DMS153 treated with DMSO at 0.1 percent for 48 hours (cell line): ENCODE data around the gene GLOD5.

Experiments
- DNase-seq: peaks from one replicate; lab custom pipeline; 2025; ENCODE audit not compliant: unreplicated experiment; lab: John Stamatoyannopoulos, UW

Gene GLOD5

GRCh38 chrX:48753708-48754228, 7.8 kb upstream of the GLOD5 start:
- no peak for DNase-seq

- DNase-seq = no peak
Measured at GRCh38 chrX:48754238-48754637, 7.3 kb upstream of the GLOD5 start.

- DNase-seq = no peak
Measured at GRCh38 chrX:48769230-48769629, 7.7 kb downstream of the GLOD5 start.

- no peak for DNase-seq
Measured at GRCh38 chrX:48770296-48770695, 8.7 kb downstream of the GLOD5 start.

GRCh38 chrX:48772602-48773001, 11.1 kb downstream of the GLOD5 start:
- no peak for DNase-seq

- no peak for DNase-seq
Measured at GRCh38 chrX:48776818-48777439, 15.4 kb downstream of the GLOD5 start.

- DNase-seq = no peak
Measured at GRCh38 chrX:48779399-48779798, 17.9 kb downstream of the GLOD5 start.

- DNase-seq = no peak
Measured at GRCh38 chrX:48781705-48782104, 20.2 kb downstream of the GLOD5 start.

GRCh38 chrX:48782216-48782615, 20.7 kb downstream of the GLOD5 start:
- DNase-seq = no peak

GRCh38 chrX:48782795-48783194, 21.2 kb downstream of the GLOD5 start:
- no peak for DNase-seq

GRCh38 chrX:48784726-48785125, 23.2 kb downstream of the GLOD5 start:
- no peak for DNase-seq

GRCh38 chrX:48785186-48785539, 23.6 kb downstream of the GLOD5 start:
- no peak for DNase-seq

GRCh38 chrX:48785540-48786214, 24.1 kb downstream of the GLOD5 start:
- DNase-seq = no peak

- DNase-seq = no peak
Measured at GRCh38 chrX:48786341-48786800, 24.8 kb downstream of the GLOD5 start, which contains the start of gene GATA1. GATA1 (plus strand) TSS chrX:48786590; CDS start chrX:48791110, 4,520 bp downstream.

- DNase-seq = no peak
Measured at GRCh38 chrX:48786825-48787504, 25.4 kb downstream of the GLOD5 start.

GRCh38 chrX:48787505-48788443, 26.2 kb downstream of the GLOD5 start:
- no peak for DNase-seq

GRCh38 chrX:48789366-48790220, 28.0 kb downstream of the GLOD5 start:
- no peak for DNase-seq

GRCh38 chrX:48790477-48790876, 28.9 kb downstream of the GLOD5 start:
- DNase-seq = no peak

GRCh38 chrX:48791063-48791820, 29.7 kb downstream of the GLOD5 start:
- DNase-seq = no peak
